Transverse colon (tissue), 4 donors: ENCODE data around the gene CFAP97D2. TPM values are rescaled to one million over a fixed set of nuclear protein-coding genes. Genes with fewer than 3 reads are reported as not detected.
A peak's percentile ranks its signal among the peaks of the same experiment; 100 is the strongest.

Source experiments
- DNase-seq: peaks from one replicate; pipeline ENCODE4 v3.0.0-alpha.2; 2019
- H3K27ac ChIP-seq, 4 donors: fragments of 200-600 bp; sonication (generic); 2 replicates each; pipeline ENCODE4 v1.5.1; 2016 to 2018; ENCODE audit warnings: inconsistent platforms in 4 of 4
- H3K27me3 ChIP-seq: fragments of 200-600 bp; sonication (generic); 2 replicates; pipeline ENCODE4 v1.5.1; 2017; ENCODE audit warnings: inconsistent platforms
- H3K36me3 ChIP-seq, 4 donors: fragments of 200-600 bp; sonication (generic); 2 replicates each; pipeline ENCODE4 v1.5.1; 2017 to 2019; ENCODE audit warnings: inconsistent platforms in 4 of 4
- H3K4me1 ChIP-seq, 4 donors: fragments of 200-600 bp; sonication (generic); 2 replicates each; pipeline ENCODE4 v1.5.1; 2017 to 2020; ENCODE audit warnings: inconsistent platforms in 4 of 4
- H3K4me3 ChIP-seq, 4 donors: fragments of 200-600 bp; sonication (generic); 1 replicate in 1 of 4; 2 replicates in 3 of 4; pipeline versions ENCODE4 v1.5.1 to v1.6.1; 2017 to 2019; ENCODE audit warnings: inconsistent platforms in 4 of 4
- H3K9me3 ChIP-seq, 2 donors: fragments of 200-600 bp; sonication (generic); 2 replicates each; pipeline ENCODE4 v1.5.1; 2017 to 2019; ENCODE audit warnings: inconsistent platforms in 2 of 2
- CTCF ChIP-seq, 5 experiments: fragments of 200-600 bp in 3 of 5; fragments of 450-650 bp in 2 of 5; sonication (generic) in 3 of 5; IDR thresholded peaks; 1 replicate in 2 of 5; 2 replicates in 3 of 5; pipeline ENCODE4 v1.5.1; 2016 to 2017; ENCODE audit warnings: antibody characterized with exemption in 5 of 5, inconsistent platforms in 3 of 5, mild to moderate bottlenecking in 2 of 5, moderate library complexity in 1 of 5
- EP300 ChIP-seq: sonication (generic); formaldehyde crosslinking; IDR thresholded peaks from one replicate; pipeline ENCODE4 v1.6.1; 2017; ENCODE audit warnings: antibody characterized with exemption, low read depth
- POLR2A ChIP-seq: fragments of 450-650 bp; IDR thresholded peaks from one replicate; pipeline ENCODE4 v1.6.1; 2016; ENCODE audit warnings: antibody characterized with exemption, mild to moderate bottlenecking, moderate library complexity
- POLR2AphosphoS5 ChIP-seq, 3 donors: sonication (generic); formaldehyde crosslinking; IDR thresholded peaks; one replicate each; pipeline ENCODE4 v1.6.1; 2016; ENCODE audit warnings: antibody characterized with exemption in 3 of 3
- whole genome bisulfite sequencing, 2 donors: methylation state at CpG; one replicate each; pipeline ENCODE4 v1.1.5; 2018; ENCODE audit warnings: low coverage in 1 of 2; 5-methylcytosine and 5-hydroxymethylcytosine counted together
- in situ Hi-C, 4 donors: fragments of 200-750 bp; cut with MboI; loops; one replicate each; pipeline versions ENCODE4 v1.15.0 to v1.15.1; 2017; ENCODE audit warnings: low sequenced_read_pairs in 3 of 4, low pct_ligation_motif_present in 1 of 4, low pct_unique_long_range_greater_than_20kb in 1 of 4
- intact Hi-C: fragments of 100-400 bp; cut with DNase I; formaldehyde crosslinking; loops from one replicate; pipeline ENCODE4 v1.15.1; 2023; ENCODE audit warnings: low total_unique reads
- total RNA-seq, 4 donors: library from RNA; depleted of rRNA; stranded (reverse); fragments of >200 nt; gene quantifications; one replicate each; pipeline ENCODE4 v1.1.0, GENCODE V29; 2016

The CFAP97D2 gene
- not detected for total RNA-seq

- H3K4me1 ChIP-seq, result no peaks in the 10 kb centered on the region
- no peak for TF ChIP-seq POLR2A
- no peak for TF ChIP-seq POLR2AphosphoS5 (IDR thresholded peaks at IDR 0.05)
- 65 to 73% methylated on average over 2 to 13 of the region's 13 CpGs for WGBS, 2 donors
- H3K36me3 ChIP-seq, result no peaks in the 10 kb centered on the region
- intact Hi-C loops (no loop called here), in situ Hi-C loops (no loop called here)
- no peak for DNase-seq
- H3K27ac ChIP-seq, result no peak within 1 kb of the TSS
- no peaks in the 10 kb centered on the region for H3K9me3 ChIP-seq
- no peaks in the 10 kb centered on the region for H3K27me3 ChIP-seq
- H3K4me3 ChIP-seq, result no peak within 1 kb of the TSS
Observed at GRCh38 chr13:114179087-114179658, at the start of gene CFAP97D2. Gene CFAP97D2 (plus strand): TSS chr13:114179257. CDS start chr13:114179331, 74 bp downstream.

- in situ Hi-C loops, result loop anchor here in 1 of 4 donors (10.0 kb wide), 1 partner anchor 165 kb away; no protein-coding TSS in a partner anchor
- DNase-seq, result no peak
- Histone ChIP-seq H3K27me3 (no peaks in the 10 kb centered on the region), H3K4me1 (peaks cover 20 to 49% (median 40%) of the 10 kb centered on the region in 4 donors), H3K9me3 (no peaks in the 10 kb centered on the region), H3K27ac (peak overlapping the region; percentile 81 to 89 (median 86)), H3K36me3 (no peaks in the 10 kb centered on the region), H3K4me3 (no peak overlapping the region)
- no peak for TF ChIP-seq POLR2AphosphoS5 (IDR thresholded peaks at IDR 0.05)
- TF ChIP-seq CTCF (IDR thresholded peaks at IDR 0.05), result no peak
- TF ChIP-seq POLR2A, result no peak
- no peak for TF ChIP-seq EP300
- WGBS, 2 donors, result 65% methylated on average over 9 of the region's 9 CpGs; no CpG with 5 or more reads in 1 of the 2 donors
- intact Hi-C loops, result loop anchor here (5.0 kb wide), 1 partner anchor 62 kb away; no protein-coding TSS in a partner anchor
Observed at GRCh38 chr13:114129649-114130062, 49.4 kb upstream of the CFAP97D2 start.

- in situ Hi-C loops (no loop called here), intact Hi-C loops (no loop called here)
- Histone ChIP-seq H3K9me3 (no peaks in the 10 kb centered on the region), H3K27me3 (no peaks in the 10 kb centered on the region), H3K4me1 (peaks cover 20 to 44% (median 39%) of the 10 kb centered on the region in 4 donors), H3K36me3 (no peaks in the 10 kb centered on the region), H3K27ac (peak overlapping the region; percentile 81 to 89 (median 86)), H3K4me3 (peak overlapping the region in 3 of 4 donors; percentile 77 to 85 (median 83))
- TF ChIP-seq CTCF (IDR thresholded peaks at IDR 0.05), result no peak
- WGBS, 2 donors, result 59% methylated on average over 18 of the region's 18 CpGs; no CpG with 5 or more reads in 1 of the 2 donors
- no peak for DNase-seq
Observed at GRCh38 chr13:114130131-114130836, 48.8 kb upstream of the CFAP97D2 start.

GRCh38 chr13:114130837-114131582 is 48.0 kb upstream of the CFAP97D2 start:
- Histone ChIP-seq H3K27ac (peak overlapping the region; percentile 81 to 89 (median 86)), H3K27me3 (no peaks in the 10 kb centered on the region), H3K4me3 (peak overlapping the region; percentile 71 to 85 (median 80)), H3K4me1 (peaks cover 20 to 44% (median 39%) of the 10 kb centered on the region in 4 donors), H3K9me3 (no peaks in the 10 kb centered on the region), H3K36me3 (no peaks in the 10 kb centered on the region)
- in situ Hi-C loops, result no loop called here
- intact Hi-C loops, result no loop called here
- DNase-seq, result peak; percentile 53
- TF ChIP-seq EP300 (no peak), CTCF (IDR thresholded peaks at IDR 0.05) (no peak), POLR2AphosphoS5 (IDR thresholded peaks at IDR 0.05) (peak; percentile 38 to 61 (median 52)), POLR2A (peak; percentile 47)
- 19% methylated on average over 29 of the region's 30 CpGs; no CpG with 5 or more reads in 1 of the 2 donors for WGBS, 2 donors
